Astrocyte (in vitro differentiated cells and primary cell): ENCODE results near the gene NXNL1.

Experiments
- CTCF ChIP-seq: IDR thresholded peaks from 2 replicates; pipeline ENCODE4 v1.5.1; 2011; ENCODE audit warnings: low read depth, mild to moderate bottlenecking, inconsistent platforms, low read length, moderate library complexity; ENCODE audit not compliant: insufficient read depth
- EZH2 ChIP-seq: IDR thresholded peaks from 2 replicates; pipeline ENCODE4 v1.6.1; 2012; ENCODE audit warnings: mild to moderate bottlenecking, low read length, inconsistent platforms; ENCODE audit not compliant: insufficient read depth

- TF ChIP-seq CTCF (no peak), EZH2 (no peak)
Observed at GRCh38 chr19:17436874-17437267, 23.9 kb downstream of the NXNL1 start.
